22Rv1 (cell line): ENCODE measurements around the gene HGFAC.

Experiments
- CTCF ChIP-seq: fragments of 450-650 bp; IDR thresholded peaks from 2 replicates; pipeline ENCODE4 v1.5.1; 2017; ENCODE audit warnings: mild to moderate bottlenecking
- ZFX ChIP-seq: fragments of 450-650 bp; IDR thresholded peaks from 2 replicates; pipeline ENCODE4 v1.6.1; 2017; ENCODE audit warnings: antibody characterized with exemption, borderline replicate concordance

- TF ChIP-seq CTCF = no peak
- no peak for TF ChIP-seq ZFX
Measured at GRCh38 chr4:3494462-3494871, 52.7 kb downstream of the HGFAC start.
